HG03196 (cell line): ENCODE measurements around the gene CD300LF.

ENCODE experiments used
- ATAC-seq: cut with Tn5 transposase; IDR thresholded peaks from one replicate; pipeline ENCODE4 v1.9.1; 2021; ENCODE audit not compliant: unreplicated experiment

Gene CD300LF

DNA sequence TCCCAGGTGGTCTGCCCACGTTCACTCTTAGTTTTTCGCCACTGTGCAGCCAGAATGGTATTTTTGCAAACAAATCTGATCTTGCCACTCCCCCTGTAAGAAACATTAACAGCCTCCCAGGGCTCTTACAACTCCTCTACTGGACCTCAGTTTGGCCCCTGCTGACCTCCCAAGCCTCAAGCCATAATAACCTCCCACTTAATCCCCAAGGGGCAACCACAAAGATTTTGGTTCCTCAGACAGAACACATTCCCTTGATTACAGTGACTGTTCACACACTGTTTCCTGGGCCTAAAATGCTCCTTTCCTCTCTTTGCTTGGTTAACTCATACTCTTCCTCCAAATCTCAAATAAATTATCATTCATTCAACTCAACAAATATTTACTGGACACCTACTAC is 67.7 kb downstream of the CD300LF start:
- no peak for ATAC-seq

DNA sequence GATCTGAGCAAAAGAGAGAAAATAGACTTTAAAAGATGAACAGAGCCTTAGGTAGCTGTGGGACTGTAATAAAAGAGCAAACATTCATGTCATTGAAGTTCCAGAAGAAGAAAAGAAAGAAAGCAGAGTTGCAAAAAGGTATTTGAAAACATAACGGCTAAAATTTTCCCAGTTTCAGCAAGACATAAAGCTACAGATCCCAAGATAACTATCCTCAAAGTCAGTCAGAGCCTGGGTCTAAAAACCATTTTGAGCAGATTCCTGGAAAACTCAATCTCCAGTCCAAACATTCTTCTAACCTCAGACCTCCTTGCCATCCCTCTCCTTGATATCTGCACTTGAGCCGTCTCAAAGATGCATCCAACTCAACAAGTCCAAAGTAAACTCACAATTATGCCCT is 68.3 kb downstream of the CD300LF start:
- ATAC-seq: no peak
